Glutamatergic neuron (in vitro differentiated cells): ENCODE data around the gene PTPRT. TPM values are rescaled to one million over a fixed set of nuclear protein-coding genes. Genes with fewer than 3 reads are reported as not detected.

ENCODE experiments used
- DNase-seq: peaks from one replicate; pipeline ENCODE4 v3.0.0; 2022
- H3K27ac Mint-ChIP-seq: one replicate; pipeline ENCODE4 v1.8.0; 2020; ENCODE audit warnings: mild to moderate bottlenecking, mixed read lengths, inconsistent platforms; ENCODE audit not compliant: unreplicated experiment
- H3K27me3 Mint-ChIP-seq: one replicate; pipeline ENCODE4 v1.8.0; 2020; ENCODE audit warnings: mild to moderate bottlenecking, moderate library complexity, mixed read lengths, inconsistent platforms; ENCODE audit not compliant: unreplicated experiment
- H3K36me3 Mint-ChIP-seq: one replicate; pipeline ENCODE4 v1.8.0; 2020; ENCODE audit warnings: mild to moderate bottlenecking, mixed read lengths, inconsistent platforms; ENCODE audit not compliant: unreplicated experiment
- H3K4me1 Mint-ChIP-seq: one replicate; pipeline ENCODE4 v1.8.0; 2020; ENCODE audit warnings: mild to moderate bottlenecking, low read depth, mixed read lengths, inconsistent platforms; ENCODE audit not compliant: unreplicated experiment
- H3K4me3 Mint-ChIP-seq: one replicate; pipeline ENCODE4 v1.8.0; 2020; ENCODE audit warnings: mild to moderate bottlenecking, mixed read lengths, inconsistent platforms; ENCODE audit not compliant: unreplicated experiment
- H3K9me3 Mint-ChIP-seq: one replicate; pipeline ENCODE4 v1.8.0; 2020; ENCODE audit warnings: mild to moderate bottlenecking, moderate library complexity, mixed read lengths, inconsistent platforms; ENCODE audit not compliant: unreplicated experiment
- total RNA-seq: library from RNA; stranded (reverse); fragmentation: NEBNext Ultra II Directional; extraction: Animal tissue kit (Norgen Biotek cat#: 25700); gene quantifications from one replicate; pipeline ENCODE4 v1.2.1, GENCODE V29; 2021; ENCODE audit not compliant: unreplicated experiment
- TF ChIP-seq, protein P1 (sequence below): fragments of 200-600 bp; sonication (generic); IDR thresholded peaks from one replicate; pipeline ENCODE4 v1.5.0; 2021; ENCODE audit not compliant: partially characterized antibody, unreplicated experiment

PTPRT gene
- total RNA-seq, 1 donor from 2014 or later = 1.9 TPM

DNA sequence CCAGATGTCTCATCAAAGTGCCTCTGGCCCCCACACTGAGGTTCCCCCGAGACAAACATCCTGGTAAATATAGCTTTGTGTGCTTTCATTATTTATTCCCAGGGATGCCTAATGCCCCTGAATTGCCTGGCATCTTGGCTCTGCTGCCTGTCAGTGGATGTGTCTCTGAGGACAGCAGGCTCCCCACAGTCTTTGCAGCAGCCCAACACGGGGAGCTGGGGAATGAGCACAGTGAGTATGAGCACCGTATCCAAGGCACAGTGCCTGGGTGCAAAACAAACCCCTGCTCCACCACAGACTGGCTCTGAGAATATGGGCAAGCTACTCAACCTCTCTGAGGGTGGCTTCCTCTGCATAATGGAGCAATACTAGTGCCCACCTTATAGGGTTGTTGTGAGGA, 165.9 kb downstream of the PTPRT start:
- H3K9me3 Mint-ChIP-seq = no peaks in the 10 kb centered on the region
- H3K4me3 Mint-ChIP-seq = no peak overlapping the region
- H3K27ac Mint-ChIP-seq = no peak overlapping the region

DNA sequence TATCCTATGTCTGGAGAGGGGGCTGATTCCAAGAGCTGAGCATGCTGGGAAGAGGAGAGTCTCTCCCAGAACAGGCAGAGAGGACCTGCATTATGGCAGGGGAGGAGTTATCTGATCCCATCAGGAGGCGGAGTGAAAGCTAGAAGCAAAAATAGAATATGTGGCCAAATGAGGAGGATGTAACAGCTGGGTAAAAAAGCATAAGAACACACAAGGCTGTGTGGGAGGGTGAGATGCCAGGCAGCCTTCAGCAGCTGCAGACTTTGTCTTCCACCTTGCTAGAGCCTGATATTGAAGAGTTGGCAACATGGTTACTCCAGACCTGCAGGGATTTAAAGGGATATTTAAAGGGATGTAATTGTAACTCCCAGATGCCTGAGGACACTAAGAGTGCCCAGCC, 167.1 kb downstream of the PTPRT start:
- no peaks in the 10 kb centered on the region for H3K27me3 Mint-ChIP-seq
- no peak for DNase-seq

More for the DNA sequence above, 165.9 kb downstream of the PTPRT start:
- no peak for DNase-seq
- Mint-ChIP-seq H3K36me3 (no peaks in the 10 kb centered on the region), H3K4me1 (peaks cover 4% of the 10 kb centered on the region), H3K27me3 (no peaks in the 10 kb centered on the region)
- TF ChIP-seq, protein P1, sequence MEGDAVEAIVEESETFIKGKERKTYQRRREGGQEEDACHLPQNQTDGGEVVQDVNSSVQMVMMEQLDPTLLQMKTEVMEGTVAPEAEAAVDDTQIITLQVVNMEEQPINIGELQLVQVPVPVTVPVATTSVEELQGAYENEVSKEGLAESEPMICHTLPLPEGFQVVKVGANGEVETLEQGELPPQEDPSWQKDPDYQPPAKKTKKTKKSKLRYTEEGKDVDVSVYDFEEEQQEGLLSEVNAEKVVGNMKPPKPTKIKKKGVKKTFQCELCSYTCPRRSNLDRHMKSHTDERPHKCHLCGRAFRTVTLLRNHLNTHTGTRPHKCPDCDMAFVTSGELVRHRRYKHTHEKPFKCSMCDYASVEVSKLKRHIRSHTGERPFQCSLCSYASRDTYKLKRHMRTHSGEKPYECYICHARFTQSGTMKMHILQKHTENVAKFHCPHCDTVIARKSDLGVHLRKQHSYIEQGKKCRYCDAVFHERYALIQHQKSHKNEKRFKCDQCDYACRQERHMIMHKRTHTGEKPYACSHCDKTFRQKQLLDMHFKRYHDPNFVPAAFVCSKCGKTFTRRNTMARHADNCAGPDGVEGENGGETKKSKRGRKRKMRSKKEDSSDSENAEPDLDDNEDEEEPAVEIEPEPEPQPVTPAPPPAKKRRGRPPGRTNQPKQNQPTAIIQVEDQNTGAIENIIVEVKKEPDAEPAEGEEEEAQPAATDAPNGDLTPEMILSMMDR = no peak

DNA sequence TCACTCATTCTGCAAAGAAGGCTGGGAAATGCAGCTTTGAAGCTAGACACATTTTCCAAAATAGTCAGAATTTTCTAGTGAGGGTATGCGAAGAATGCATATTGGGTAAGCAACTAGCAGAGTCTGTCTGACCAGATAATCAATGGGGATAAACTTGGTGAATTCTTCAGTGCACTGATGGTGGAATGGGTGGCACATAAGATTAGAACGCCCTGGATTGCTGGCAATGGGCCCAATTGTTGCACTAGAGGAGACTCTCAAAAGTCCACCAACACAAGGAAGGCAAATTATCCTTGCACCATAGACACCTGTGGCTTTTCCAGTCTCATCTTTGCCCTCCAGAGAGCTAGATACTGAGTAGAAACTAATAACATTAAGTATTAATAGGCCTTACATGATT, 167.6 kb downstream of the PTPRT start:
- Mint-ChIP-seq H3K27me3 (no peaks in the 10 kb centered on the region), H3K9me3 (no peaks in the 10 kb centered on the region), H3K27ac (no peak overlapping the region)

More for the DNA sequence above, 167.1 kb downstream of the PTPRT start:
- Mint-ChIP-seq H3K9me3 (no peaks in the 10 kb centered on the region), H3K36me3 (no peaks in the 10 kb centered on the region), H3K4me1 (peaks cover 3% of the 10 kb centered on the region), H3K27ac (no peak overlapping the region), H3K4me3 (no peak overlapping the region)
- TF ChIP-seq, protein P1 = no peak

DNA sequence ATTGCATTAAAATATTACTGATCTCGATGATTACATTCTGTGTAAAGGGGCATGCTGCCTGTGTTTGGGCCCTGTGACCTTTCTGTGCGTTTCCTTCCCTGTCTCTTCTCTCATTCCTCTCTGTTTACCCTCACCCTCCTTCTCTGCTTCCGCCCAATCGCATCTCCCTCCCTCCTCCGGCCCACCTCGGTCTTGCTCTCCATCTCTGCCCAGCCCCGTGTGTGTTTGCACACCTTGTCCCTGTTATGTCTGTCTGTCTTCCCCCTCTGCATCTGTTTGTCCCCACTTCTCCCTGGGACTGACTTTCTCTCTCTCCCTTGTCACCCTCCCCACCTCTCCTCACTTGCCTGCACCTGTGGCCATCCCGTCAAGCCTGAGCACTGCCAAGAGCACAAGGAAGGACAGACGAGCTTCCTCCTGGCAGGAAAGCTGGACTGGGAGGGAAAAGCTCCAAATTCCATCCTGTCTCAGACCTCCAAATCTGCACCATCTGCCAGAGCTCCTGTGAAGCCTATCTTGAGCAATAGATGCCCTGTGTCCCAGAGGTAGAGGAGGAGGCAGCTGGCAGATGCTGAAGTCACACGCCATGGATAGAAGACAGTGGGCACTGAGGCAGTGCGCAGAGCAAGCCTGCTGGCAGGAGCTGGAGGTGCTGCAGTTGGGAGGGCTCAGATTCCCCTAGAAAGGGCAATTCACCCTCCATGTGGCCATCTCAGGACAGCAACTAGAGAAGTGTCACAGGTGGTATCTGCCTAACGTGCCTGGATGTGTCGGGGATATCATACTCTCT, 172.3 kb downstream of the PTPRT start:
- no peaks in the 10 kb centered on the region for H3K9me3 Mint-ChIP-seq
- no peak overlapping the region for H3K27ac Mint-ChIP-seq
- H3K4me1 Mint-ChIP-seq = peaks cover 7% of the 10 kb centered on the region
- TF ChIP-seq, protein P1 = no peak
- no peak for DNase-seq
- H3K4me3 Mint-ChIP-seq = no peak overlapping the region
- H3K36me3 Mint-ChIP-seq = no peaks in the 10 kb centered on the region
- no peaks in the 10 kb centered on the region for H3K27me3 Mint-ChIP-seq

More for the DNA sequence above, 167.6 kb downstream of the PTPRT start:
- TF ChIP-seq, protein P1 = no peak
- Mint-ChIP-seq H3K4me1 (peaks cover 5% of the 10 kb centered on the region), H3K36me3 (no peaks in the 10 kb centered on the region), H3K4me3 (no peak overlapping the region)
- no peak for DNase-seq

DNA sequence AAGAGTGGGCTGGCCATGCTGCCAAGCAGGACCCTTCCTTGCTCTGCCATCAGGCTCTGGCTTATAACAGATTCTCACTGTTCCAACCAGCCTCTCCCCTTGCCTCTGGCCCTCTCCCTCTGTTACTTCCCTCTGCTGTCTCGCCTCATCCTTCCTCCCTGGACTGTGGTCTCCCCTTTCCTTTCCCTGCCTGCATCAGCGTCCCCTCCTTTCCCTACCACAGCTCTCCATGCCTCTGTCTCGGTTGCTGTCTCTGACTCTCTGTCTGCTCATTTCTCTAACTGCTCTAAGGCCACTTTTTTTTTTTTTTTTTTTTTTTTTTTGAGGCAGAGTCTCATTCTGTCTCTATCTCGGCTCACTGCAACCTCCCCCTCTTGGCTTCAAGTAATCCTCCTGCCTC, 173.4 kb downstream of the PTPRT start:
- Mint-ChIP-seq H3K4me3 (no peak overlapping the region), H3K4me1 (peaks cover 7% of the 10 kb centered on the region), H3K27ac (no peak overlapping the region), H3K27me3 (no peaks in the 10 kb centered on the region), H3K9me3 (peaks cover under 1% of the 10 kb centered on the region), H3K36me3 (no peaks in the 10 kb centered on the region)
- no peak for DNase-seq
- TF ChIP-seq, protein P1 = no peak
